ENCODE results near the gene KLK10.

The KLK10 gene, protein sequence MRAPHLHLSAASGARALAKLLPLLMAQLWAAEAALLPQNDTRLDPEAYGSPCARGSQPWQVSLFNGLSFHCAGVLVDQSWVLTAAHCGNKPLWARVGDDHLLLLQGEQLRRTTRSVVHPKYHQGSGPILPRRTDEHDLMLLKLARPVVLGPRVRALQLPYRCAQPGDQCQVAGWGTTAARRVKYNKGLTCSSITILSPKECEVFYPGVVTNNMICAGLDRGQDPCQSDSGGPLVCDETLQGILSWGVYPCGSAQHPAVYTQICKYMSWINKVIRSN

DNA sequence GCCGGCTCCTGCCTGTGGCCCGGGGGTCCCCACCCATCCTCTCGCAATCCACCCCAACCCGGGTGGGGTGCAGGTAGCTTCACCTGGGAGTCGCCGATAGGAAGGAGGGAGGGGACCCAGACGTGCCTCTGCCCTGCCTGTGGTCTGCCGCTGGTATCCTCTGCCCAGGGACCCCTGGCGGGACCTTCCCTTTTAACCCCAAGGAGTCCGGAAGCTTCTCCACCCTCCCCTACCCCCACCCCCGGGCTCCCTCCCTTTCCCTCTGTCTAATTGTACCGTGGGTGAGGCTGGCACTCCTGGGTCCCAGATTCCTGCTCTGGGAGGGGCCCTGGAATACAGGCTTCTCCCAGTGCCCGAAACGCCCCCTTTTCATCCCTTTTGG lies at the start of gene KLK10:
KLK10 (minus strand) TSS at position 166 of the 382 bp plus-strand sequence. CDS start 579 bp downstream, outside the sequence.
- no peak for DNase-seq (ENCODE audit: low spot score)

DNA sequence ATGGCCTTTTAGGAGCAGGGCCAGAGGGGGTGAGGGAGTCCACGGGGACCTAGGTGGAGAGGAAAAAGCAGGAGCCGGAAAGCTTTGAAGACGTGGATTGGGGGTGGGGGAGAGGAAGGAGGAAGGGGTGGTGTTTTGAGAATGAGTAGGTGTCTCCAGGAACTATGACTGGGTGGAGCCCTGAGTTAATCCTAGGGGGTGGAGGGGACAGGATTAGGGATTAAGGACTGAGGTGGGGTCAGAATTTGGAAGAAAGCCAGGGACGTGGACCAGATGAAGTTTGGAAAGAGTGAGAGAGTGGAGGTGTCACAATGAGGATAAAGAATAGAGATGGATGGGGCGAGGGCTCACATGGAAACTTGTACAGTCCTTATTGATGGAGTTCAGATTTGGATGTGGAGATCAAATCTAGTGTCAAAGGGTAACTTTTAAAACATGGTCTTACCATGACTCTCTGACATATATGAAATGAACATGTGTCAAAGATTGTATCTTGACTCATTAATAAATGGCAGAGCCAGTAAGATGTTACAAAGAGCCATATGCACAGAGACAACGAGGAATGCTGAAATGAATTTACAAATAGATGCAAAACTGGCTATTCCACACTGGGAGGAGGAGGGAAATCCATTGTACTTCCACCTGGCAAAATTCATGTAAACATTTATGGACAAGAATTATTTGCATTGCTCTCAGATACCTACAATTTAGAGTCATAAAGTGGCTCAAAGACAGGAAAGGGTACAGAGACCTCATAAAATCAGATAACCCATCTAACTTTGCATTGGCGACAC lies 47.1 kb upstream of the KLK10 start:
- DNase-seq (ENCODE audit: low spot score), result no peak

DNA sequence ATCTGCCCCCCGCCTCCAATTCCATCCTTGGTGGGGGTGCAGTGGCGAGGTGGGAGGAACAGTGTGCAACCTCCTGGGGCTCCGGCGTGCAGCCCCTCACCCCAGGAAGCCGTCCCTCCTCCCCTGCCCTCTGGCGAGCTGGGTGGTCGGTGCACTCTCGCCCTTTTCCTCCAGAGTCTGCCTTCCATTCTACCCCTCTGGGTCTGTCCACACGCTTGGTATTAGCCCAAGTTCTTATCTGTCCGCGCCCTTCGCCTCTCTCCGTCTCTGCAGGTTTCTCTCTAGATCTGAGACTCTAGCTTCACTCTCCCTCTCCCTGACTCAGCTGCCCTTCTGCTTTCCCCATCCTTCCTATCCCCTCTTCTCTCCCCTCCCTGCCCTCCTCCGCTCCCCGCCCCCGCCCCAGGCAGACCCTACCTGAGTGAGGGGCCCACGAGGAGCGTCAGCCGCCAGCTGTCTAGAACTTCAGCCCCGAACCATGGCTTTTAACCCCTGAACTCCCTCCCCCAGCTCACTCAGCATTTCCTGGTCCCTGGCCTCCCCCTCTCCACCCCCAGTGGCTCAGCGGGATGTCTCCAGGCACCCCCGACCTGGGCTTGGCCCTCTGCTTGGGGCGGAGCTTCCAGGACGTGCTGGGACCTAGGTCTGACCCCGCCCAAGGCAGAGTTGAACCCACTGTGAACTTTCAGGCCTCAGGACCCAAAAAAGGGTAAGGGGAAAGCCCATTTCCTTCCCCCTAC lies 45.9 kb upstream of the KLK10 start:
- DNase-seq (ENCODE audit: low spot score), result no peak

DNA sequence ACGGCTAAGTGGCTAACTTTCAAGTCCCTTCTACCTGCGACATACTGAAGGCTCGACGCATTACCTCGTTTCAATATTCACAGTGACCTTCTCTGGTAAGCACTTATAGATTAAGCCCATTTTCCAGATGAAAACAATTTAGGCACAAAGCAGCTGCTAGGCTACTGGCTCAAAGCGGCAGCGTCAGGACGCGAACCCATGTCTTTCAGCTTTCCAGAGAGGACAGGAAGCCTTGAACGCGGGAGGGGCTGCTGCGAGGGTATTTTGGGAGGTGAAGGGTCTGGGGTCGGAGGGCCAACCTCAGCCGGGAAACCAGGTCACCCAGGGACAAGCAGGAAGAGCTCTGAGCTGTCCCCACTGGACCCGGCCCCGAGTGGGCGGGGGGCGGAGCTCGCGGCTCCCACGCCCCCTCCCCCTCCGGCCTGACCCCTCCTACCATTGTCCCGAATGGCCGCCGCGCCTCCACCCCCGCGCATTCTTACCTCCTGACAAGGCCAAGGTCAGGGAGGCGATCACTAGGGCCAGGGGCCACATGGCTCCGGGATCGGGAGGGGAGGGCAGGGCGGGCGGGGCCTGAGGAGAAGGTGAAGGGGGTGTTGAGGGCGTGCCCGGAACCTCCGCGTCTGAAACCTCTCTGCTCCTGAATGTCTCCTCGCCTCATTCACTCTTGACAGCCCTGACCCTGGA lies 45.2 kb upstream of the KLK10 start, which contains the start of gene KLK13:
KLK13 (minus strand) TSS at position 559 of the 687 bp plus-strand sequence; CDS start at position 534, 25 bp downstream.
- peak; percentile 42 for DNase-seq (ENCODE audit: low spot score)

DNA sequence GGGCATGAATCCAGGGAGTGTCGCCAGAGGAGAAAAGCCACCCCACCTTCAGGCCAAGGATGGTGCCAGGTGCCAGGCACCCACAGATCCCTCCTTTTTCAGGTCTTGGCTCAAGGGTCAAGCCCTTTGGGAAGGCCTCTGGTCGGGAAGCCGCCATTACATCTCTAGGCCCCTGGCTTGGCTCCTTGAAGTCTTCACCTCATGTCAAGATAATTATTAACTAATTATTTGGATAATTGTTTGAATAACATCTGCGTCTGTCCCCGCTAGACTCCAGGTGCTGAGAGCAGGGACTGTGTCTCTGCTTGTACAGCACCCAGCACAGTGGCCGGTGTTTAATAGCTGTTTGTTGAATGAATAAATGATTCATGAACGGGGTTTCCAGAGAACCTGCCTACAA lies 44.2 kb upstream of the KLK10 start:
- no peak for DNase-seq (ENCODE audit: low spot score)

DNA sequence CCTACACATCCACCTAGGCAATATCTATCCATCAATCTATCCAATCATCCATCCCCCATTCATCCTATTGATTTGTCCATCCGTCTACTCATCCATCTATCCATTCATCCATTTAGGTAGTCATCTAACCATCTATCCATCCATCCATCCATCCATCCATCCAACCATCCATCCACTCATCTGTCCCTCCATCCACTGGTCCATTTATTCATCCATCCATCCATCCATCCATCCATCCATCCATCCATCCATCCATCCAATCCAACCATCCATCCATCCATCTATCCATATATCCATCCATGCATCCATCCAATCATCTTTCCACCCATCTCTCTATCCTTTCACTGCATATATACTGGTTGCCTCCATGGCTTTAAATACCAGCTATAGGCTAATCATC lies 41.5 kb upstream of the KLK10 start:
- DNase-seq (ENCODE audit: low spot score), result no peak

DNA sequence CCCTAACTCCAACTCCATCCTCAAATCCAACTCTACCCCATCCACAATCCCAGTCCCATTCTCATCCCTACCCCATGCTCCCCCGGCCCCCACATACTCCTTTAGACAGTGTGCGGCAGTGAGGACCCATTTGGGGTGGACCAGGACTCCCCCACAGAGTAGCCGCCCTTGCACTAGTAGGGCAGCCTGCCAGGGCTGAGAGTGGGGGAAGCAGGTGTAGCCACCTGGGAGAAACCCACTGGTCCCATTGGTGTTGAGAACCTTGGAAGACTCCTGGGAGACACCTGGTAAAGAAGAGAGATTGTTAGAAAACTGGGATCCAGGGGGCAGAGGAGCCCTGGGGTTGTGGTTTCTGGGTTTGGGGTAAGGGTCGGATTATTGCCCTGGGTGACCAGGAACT lies 40.8 kb upstream of the KLK10 start:
- DNase-seq (ENCODE audit: low spot score), result no peak

DNA sequence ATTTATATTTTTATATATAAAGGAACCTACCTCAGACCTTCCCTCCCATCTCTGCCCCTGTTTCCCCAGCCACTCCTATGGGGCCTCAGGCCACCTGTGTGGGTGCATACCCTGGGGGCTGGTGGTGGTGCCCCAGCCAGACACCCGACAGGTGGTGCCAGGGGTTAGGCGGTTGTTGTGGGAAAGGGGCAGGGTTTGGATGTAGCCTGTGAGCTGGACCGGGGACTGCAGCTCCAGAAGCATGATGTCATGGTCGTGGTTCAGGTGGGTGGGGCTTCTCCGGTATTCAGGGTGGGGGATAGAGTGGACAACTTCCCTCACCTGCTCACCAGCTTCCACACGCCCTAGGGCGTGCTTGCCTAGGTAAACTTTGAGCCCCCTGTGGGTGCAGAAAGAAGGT lies 40.2 kb upstream of the KLK10 start:
- no peak for DNase-seq (ENCODE audit: low spot score)

DNA sequence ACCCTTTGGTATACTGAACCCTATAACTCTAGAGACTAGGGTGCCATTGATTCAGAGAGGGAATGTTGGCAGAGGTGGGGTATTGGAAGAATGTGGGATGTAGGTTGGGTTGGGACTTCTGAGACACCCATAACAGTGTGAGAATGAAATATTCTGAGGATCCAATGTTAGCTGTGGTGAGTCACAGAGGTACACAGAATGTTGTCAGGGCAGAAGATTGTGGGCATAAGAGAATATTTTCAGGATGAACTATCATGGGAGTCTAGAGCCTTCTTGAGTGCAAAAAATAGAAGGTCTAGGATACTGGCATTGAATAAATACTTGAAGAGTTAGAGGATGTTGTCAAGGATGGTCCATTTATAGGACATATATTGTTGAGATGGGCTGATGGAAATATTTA lies 36.4 kb upstream of the KLK10 start:
- DNase-seq (ENCODE audit: low spot score), result no peak

DNA sequence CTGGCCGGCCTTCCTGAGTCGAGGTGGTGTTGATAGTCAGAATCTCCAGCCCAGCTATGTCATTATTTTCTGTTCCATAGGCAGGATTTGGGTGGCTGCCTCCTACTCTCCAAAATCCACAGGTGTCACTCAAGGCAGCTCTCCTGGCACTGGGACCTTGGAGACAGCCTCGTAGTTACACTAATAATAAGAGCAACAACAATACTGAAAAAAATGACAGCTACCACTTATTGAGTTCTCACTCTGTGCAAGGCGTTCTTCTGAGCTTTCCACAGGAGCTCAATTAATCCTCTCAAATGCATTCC lies 27.5 kb upstream of the KLK10 start:
- no peak for DNase-seq (ENCODE audit: low spot score)

DNA sequence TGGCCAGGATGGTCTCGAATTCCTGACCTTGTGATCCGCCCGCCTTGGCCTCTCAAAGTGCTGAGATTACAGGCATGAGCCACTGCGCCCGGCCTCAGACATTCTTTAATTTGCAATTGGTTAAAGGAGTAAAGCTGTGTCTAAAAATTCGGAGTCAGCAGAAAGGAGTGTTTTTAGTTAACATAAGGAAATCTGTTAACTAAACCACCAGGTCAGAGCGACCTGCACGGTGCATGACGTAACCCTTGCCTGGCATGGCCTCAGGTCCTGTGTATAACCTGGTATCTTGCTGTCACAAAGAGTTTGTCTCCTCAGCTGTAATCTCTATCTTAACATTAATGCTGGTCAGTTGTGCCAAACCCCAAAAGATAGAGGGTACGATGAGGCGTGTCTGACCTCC lies 24.8 kb upstream of the KLK10 start:
- DNase-seq (ENCODE audit: low spot score), result no peak

DNA sequence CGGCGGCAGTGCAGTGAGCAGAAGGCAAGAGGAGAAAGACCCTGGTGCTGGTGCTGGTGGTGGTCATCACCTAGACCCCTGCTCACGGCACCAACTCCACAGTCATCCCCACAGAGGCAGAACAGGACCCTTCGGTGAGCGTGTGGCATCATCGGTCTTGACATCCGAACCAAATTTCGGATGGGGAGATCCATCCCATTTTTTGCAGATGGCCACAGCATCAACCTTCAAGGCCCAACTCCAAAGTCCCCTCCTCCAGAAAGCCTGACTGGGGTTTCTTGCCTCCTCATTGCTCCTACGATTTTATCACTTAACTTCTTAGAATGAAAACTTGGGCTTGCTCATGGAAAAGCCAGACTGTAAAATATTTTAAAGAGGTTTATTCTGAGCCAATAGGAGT lies 24.0 kb upstream of the KLK10 start:
- no peak for DNase-seq (ENCODE audit: low spot score)

DNA sequence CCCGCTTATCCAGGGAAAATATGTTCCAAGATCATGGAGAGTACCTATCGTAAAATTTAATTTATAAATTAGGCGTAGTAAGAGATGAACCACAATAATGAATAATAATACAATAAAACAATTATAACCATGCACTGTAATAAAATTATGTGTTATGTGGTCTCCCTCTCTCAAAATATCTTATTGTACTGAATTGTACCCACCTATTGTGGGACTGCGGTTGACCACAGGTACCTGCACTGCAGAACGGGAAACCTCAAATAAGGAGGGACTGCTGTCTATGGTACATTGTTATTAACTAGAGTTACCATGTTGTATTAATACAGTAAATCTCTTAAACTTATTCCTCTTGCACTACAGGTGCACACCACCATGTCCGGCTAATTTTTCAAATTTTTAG lies 20.6 kb upstream of the KLK10 start:
- no peak for DNase-seq (ENCODE audit: low spot score)

DNA sequence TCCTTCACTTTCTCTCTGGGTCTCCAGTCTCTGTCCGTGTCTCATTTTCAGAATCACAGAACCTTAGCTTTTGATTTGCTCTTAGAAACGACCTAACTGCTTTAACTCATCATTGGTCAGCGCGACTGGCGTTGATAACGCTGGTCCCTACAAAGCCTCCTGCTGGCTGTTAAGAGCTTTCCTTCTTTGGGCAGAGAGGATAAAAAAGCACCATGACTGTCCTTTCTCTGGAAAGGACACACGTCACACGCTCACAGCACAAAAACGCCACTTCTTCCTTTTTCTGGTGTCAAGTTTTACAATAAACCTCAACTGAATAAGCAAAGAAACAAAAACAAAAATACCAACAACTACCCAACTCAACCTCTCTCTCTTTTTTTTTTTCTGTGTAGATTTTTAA lies 17.0 kb upstream of the KLK10 start:
- DNase-seq (ENCODE audit: low spot score), result no peak

DNA sequence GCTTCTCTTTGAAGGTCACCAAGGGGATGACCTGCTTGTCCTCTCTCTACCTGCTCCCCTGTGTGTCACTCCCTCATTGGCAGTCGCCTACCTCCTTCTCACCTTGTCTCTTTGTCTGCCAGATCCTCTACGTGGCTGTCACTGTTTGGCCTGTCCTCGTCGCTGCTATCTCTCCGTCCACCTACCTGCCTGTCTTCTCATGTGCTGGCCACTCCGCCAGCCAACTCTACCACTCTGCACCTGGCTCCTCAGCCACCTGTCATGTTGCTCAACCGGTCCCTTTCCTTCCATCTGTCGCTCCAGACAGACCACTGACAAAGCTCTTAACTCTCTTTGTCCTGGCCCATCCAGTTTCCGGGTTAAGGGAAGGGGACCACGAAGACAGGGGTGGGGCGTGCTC lies 15.2 kb upstream of the KLK10 start, which contains the start of gene KLK12:
KLK12 (minus strand) TSS at position 299 of the 400 bp plus-strand sequence. CDS start 381 bp downstream, outside the sequence.
- DNase-seq (ENCODE audit: low spot score), result no peak

DNA sequence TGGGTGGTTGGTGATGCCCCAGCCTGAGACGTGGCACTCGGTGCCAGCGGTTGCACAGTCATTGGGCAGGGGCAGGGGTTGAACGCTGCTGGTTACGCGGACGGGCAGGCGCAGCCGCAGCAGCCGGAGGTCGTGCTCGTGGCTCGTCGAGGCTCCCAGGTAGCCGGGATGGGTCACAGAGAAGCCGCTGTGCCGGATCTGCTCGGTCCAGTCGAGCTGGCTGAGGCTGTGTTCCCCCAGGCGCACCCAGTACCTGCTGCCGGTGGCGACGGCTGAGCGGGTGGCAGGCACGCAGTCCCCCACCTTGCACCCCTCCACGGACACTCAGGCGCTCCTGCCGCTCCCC lies 12.3 kb upstream of the KLK10 start:
- DNase-seq (ENCODE audit: low spot score), result no peak

DNA sequence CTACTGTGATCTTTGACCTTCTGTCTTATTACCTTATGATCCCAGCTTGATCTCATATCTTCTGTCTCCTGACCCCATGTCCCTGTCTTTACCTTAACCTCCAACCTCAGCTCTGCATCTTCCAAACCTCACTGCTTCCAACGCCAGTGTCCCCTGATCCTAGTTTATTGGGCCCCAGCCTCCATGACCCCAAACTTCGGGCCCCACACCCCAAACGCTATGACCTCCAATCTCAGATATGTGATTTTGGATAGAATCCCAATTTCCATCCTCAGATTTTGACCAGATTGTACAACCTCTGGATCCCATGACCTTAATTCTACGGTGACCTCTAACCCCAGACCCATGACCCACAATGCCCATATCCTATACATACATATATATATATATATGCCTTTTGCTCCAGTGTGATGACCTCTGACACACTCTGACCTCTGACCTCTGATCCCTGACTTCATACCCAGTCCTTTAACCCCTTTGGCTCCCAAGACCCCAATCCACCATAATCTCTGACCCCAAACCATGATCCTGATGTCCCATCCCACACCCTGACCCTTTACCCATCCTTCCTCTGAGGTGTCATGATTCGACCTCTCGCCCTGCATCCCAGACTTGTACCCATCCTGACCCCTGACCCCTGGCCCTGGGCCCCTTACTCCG lies 11.8 kb upstream of the KLK10 start:
- DNase-seq (ENCODE audit: low spot score), result peak; percentile 4

DNA sequence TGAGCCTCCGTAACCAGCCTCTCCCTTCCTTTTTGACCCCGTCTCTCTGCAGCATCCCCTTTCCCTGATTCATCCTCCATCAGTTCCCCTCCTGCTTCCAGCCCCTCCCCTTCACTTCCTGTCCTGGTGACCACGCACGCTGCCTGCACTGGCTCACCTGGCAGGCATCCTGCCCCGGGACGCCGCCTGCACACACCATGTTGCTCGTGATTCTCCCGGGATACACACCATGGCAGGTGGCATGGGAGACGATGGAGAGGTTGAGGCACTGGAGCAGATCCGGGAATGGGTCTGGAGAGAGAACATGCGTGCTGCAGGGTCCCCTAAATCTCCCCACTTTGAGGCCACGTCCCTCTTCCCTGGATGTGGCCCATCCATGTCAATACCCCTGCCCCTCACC lies 11.1 kb upstream of the KLK10 start:
- DNase-seq (ENCODE audit: low spot score), result peak; percentile 6

DNA sequence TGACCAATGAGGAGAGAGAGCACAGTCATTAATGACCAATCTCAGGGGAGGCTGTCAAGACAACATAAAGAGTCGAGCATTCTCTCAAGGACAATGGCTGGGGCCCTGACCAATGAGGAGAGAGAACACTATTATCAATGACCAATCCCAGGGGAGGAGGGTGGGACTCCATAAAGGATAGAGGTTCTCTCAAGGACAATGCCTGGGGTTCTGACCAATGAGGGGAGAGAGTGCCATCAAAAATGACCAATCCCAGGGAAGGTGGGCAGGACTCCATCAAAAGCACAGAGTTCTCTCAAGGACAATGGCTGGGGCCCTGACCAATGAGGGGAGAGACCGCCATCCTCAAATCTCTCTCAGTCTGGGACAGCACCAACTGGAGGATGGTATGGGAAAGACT lies 10.2 kb upstream of the KLK10 start:
- no peak for DNase-seq (ENCODE audit: low spot score)

DNA sequence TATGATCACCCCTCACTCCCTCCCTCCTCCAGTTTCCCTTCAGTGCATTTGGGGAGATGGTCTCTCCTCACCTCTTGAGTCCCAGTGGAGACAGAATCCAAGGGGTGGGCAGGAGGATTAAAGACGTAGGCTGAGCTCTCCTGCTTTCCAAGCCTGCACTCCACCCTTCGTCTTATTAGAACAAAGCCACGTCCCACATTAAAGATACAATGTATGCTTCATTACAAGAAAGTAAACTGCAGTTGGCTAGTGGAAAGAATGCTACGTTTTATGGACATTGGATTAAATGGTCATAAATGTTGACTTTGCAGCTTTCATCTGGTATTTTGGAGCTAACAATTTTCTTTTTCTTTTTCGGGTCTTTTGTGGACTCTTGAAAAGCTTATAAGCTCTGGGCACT lies 8.4 kb upstream of the KLK10 start:
- DNase-seq (ENCODE audit: low spot score), result no peak

DNA sequence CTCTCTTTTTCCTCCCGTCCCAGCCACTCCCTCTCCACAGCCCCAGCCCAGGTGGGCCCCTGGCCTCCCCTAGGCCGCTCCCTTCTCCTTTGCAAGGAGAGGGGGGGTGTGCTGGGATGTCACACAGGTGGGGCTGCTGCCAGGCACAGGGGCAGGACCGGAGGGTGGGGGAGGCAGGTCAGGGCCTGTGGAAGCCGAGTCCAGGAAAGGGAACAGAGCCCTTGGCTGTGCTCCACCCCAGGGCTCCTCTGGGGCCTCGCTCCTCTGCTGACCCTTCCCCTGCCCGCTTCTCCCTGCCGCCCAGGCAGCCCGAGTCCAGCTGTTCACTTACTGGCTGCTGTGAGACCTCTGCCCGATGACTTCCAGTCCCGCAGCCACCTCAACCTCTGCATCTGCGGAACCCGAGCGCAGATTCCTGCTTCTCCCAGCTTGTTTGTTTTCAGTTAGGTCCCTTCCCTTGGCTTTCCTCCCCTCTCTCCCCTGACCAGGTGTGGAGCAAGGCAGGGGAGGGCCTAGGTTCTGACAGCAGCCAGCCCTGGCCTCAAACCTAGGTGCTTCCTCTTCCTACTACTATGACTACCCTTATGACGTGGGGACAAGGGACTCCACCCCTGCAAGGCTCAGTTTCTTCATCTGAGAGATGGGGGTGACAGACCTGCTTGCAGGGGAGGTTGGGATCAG lies 7.8 kb upstream of the KLK10 start:
- DNase-seq (ENCODE audit: low spot score), result no peak

DNA sequence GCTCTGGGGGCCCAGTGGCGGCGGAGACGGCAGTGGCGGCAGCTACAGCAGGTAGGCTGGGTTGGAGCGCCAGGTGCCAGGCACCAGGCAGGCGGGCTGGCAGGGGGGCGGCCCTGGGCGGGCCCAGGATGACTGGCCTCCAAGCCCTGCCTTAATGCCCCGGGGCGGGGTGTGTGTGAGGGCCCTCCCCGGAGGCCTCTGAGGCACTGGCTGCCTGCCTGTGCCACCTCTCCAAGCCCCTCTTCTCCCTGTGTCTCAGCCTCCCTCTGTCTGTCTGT lies 7.0 kb upstream of the KLK10 start, which contains the start of gene KLK11:
KLK11 (minus strand) TSS at position 63 of the 278 bp plus-strand sequence. CDS start 985 bp downstream, outside the sequence.
- DNase-seq (ENCODE audit: low spot score), result no peak

Data from AG20443 (cell line).